ENCODE measurements around the gene PHC2.

Gene PHC2

GRCh38 chr1:33397994-33398393, 32.9 kb downstream of the PHC2 start:
- no peaks in the 10 kb centered on the region for H4K20me1 ChIP-seq (ENCODE audit: low read depth, low read length)
- TF ChIP-seq CTCF (IDR thresholded peaks at IDR 0.05; ENCODE audit: insufficient read depth, low read length, poor library complexity, severe bottlenecking), result no peak
- TF ChIP-seq EZH2phosphoT487 (conservative IDR thresholded peaks at IDR 0.05; ENCODE audit: low read length), result no peak
- no peaks in the 10 kb centered on the region for H3K9me2 ChIP-seq (replicated peaks; ENCODE audit: insufficient read depth, low read length)
- no peaks in the 10 kb centered on the region for H3F3A ChIP-seq (ENCODE audit: insufficient read depth)
- no peak overlapping the region for H2AFZ ChIP-seq (ENCODE audit: low read depth, low read length, severe bottlenecking)
- no peak overlapping the region for H3K9ac ChIP-seq (ENCODE audit: low read length)
- no peaks in the 10 kb centered on the region for H3K9me3 ChIP-seq (ENCODE audit: insufficient read depth, low read length)
- H3K79me2 ChIP-seq (ENCODE audit: insufficient read depth, low read length), result no peaks in the 10 kb centered on the region
- no peaks in the 10 kb centered on the region for H3K36me3 ChIP-seq (ENCODE audit: low read length)
- H3K4me3 ChIP-seq (ENCODE audit: insufficient read depth, low read length, poor library complexity, severe bottlenecking), result no peak overlapping the region
- H3K27me3 ChIP-seq (ENCODE audit: low read length), result no peaks in the 10 kb centered on the region
- H3K27ac ChIP-seq (ENCODE audit: low read depth, low read length), result no peak overlapping the region
- H3K4me2 ChIP-seq (ENCODE audit: low read depth, low read length, poor library complexity, severe bottlenecking), result no peak overlapping the region

- no peaks in the 10 kb centered on the region for H3F3A ChIP-seq (ENCODE audit: insufficient read depth)
- no peak overlapping the region for H3K9ac ChIP-seq (ENCODE audit: low read length)
Observed at GRCh38 chr1:33397125-33397506, 33.8 kb downstream of the PHC2 start.

GRCh38 chr1:33396188-33397124, 34.4 kb downstream of the PHC2 start:
- H3K9ac ChIP-seq (ENCODE audit: low read length), result no peak overlapping the region
- H3K36me3 ChIP-seq (ENCODE audit: low read length), result no peaks in the 10 kb centered on the region
- no peaks in the 10 kb centered on the region for H3K9me2 ChIP-seq (replicated peaks; ENCODE audit: insufficient read depth, low read length)
- H2AFZ ChIP-seq (ENCODE audit: low read depth, low read length, severe bottlenecking), result no peak overlapping the region
- no peak overlapping the region for H3K27ac ChIP-seq (ENCODE audit: low read depth, low read length)
- no peaks in the 10 kb centered on the region for H3K27me3 ChIP-seq (ENCODE audit: low read length)
- H4K20me1 ChIP-seq (ENCODE audit: low read depth, low read length), result no peaks in the 10 kb centered on the region
- no peak overlapping the region for H3K4me3 ChIP-seq (ENCODE audit: insufficient read depth, low read length, poor library complexity, severe bottlenecking)
- no peak for TF ChIP-seq EZH2phosphoT487 (conservative IDR thresholded peaks at IDR 0.05; ENCODE audit: low read length)
- no peak for TF ChIP-seq CTCF (IDR thresholded peaks at IDR 0.05; ENCODE audit: insufficient read depth, low read length, poor library complexity, severe bottlenecking)
- H3F3A ChIP-seq (ENCODE audit: insufficient read depth), result no peaks in the 10 kb centered on the region
- no peak overlapping the region for H3K4me2 ChIP-seq (ENCODE audit: low read depth, low read length, poor library complexity, severe bottlenecking)
- no peaks in the 10 kb centered on the region for H3K9me3 ChIP-seq (ENCODE audit: insufficient read depth, low read length)
- no peaks in the 10 kb centered on the region for H3K79me2 ChIP-seq (ENCODE audit: insufficient read depth, low read length)

More at GRCh38 chr1:33397125-33397506, 33.8 kb downstream of the PHC2 start:
- Histone ChIP-seq H3K27me3 (ENCODE audit: low read length) (no peaks in the 10 kb centered on the region), H2AFZ (ENCODE audit: low read depth, low read length, severe bottlenecking) (no peak overlapping the region), H3K9me3 (ENCODE audit: insufficient read depth, low read length) (no peaks in the 10 kb centered on the region), H3K4me2 (ENCODE audit: low read depth, low read length, poor library complexity, severe bottlenecking) (no peak overlapping the region), H3K27ac (ENCODE audit: low read depth, low read length) (no peak overlapping the region), H3K36me3 (ENCODE audit: low read length) (no peaks in the 10 kb centered on the region), H3K9me2 (replicated peaks; ENCODE audit: insufficient read depth, low read length) (no peaks in the 10 kb centered on the region), H3K4me3 (ENCODE audit: insufficient read depth, low read length, poor library complexity, severe bottlenecking) (no peak overlapping the region), H4K20me1 (ENCODE audit: low read depth, low read length) (no peaks in the 10 kb centered on the region), H3K79me2 (ENCODE audit: insufficient read depth, low read length) (no peaks in the 10 kb centered on the region)
- TF ChIP-seq EZH2phosphoT487 (conservative IDR thresholded peaks at IDR 0.05; ENCODE audit: low read length) (no peak), CTCF (IDR thresholded peaks at IDR 0.05; ENCODE audit: insufficient read depth, low read length, poor library complexity, severe bottlenecking) (no peak)
